ENCODE measurements around the gene FAIM2. TPM values are rescaled to one million over a fixed set of nuclear protein-coding genes. Genes with fewer than 3 reads are reported as not detected.

Gene FAIM2
- total RNA-seq, 4 donors from 2014 or later = 0.38 to 0.65 (median 0.56) TPM; not detected in 1

- H3K9me3 ChIP-seq = no peaks in the 10 kb centered on the region
- TF ChIP-seq EP300 (IDR thresholded peaks at IDR 0.05) = no peak
- no peak for TF ChIP-seq POLR2AphosphoS5 (IDR thresholded peaks at IDR 0.05)
- no peak for TF ChIP-seq POLR2A (IDR thresholded peaks at IDR 0.05)
- TF ChIP-seq CTCF (IDR thresholded peaks at IDR 0.05) = no peak
- no peak overlapping the region for H3K27ac ChIP-seq
- no peak overlapping the region for H3K4me3 ChIP-seq
- H3K36me3 ChIP-seq = no peaks in the 10 kb centered on the region
- peaks cover 49% of the 10 kb centered on the region for H3K4me1 ChIP-seq
- no peak for DNase-seq (ENCODE audit: low spot score in 2 of 2)
- 65% methylated on average over 10 of the region's 10 CpGs for WGBS
- no peaks in the 10 kb centered on the region for H3K27me3 ChIP-seq
Measured at GRCh38 chr12:49821373-49822287, 82.1 kb downstream of the FAIM2 start.

- Histone ChIP-seq H3K4me3 (no peak overlapping the region), H3K9me3 (no peaks in the 10 kb centered on the region), H3K27me3 (no peaks in the 10 kb centered on the region), H3K27ac (no peak overlapping the region), H3K36me3 (peaks cover 5% of the 10 kb centered on the region), H3K4me1 (peaks cover 30% of the 10 kb centered on the region)
- TF ChIP-seq EP300 (IDR thresholded peaks at IDR 0.05) = no peak
- no peak for DNase-seq (ENCODE audit: low spot score in 2 of 2)
- WGBS = 55% methylated on average over 2 of the region's 2 CpGs
Measured at GRCh38 chr12:49819786-49820185, 83.9 kb downstream of the FAIM2 start.

- DNase-seq (ENCODE audit: low spot score in 2 of 2) = no peak
- 69% methylated on average over 7 of the region's 7 CpGs for WGBS
- Histone ChIP-seq H3K27ac (no peak overlapping the region), H3K36me3 (peaks cover 5% of the 10 kb centered on the region), H3K27me3 (no peaks in the 10 kb centered on the region), H3K9me3 (no peaks in the 10 kb centered on the region), H3K4me1 (peaks cover 16% of the 10 kb centered on the region), H3K4me3 (no peak overlapping the region)
- no peak for TF ChIP-seq POLR2A (IDR thresholded peaks at IDR 0.05)
- TF ChIP-seq CTCF (IDR thresholded peaks at IDR 0.05) = no peak
Measured at GRCh38 chr12:49818241-49818895, 85.3 kb downstream of the FAIM2 start.

Other genes starting within 250 kb of the FAIM2 start
- 1 to 10 TPM; 3.2 to 8.4 (median 6.7) TPM for gene FMNL3, start 196.5 kb downstream of the FAIM2 start, total RNA-seq
- 100 to 1,000 TPM; 292 to 468 (median 377) TPM for gene TMBIM6, start 162.3 kb downstream of the FAIM2 start, total RNA-seq
- gene NCKAP5L, start 75.5 kb downstream of the FAIM2 start, total RNA-seq = 10 to 100 TPM in 1 of 4 donors, 1 to 10 TPM in 3; 8.2 to 12.2 (median 8.8) TPM
- gene BCDIN3D, start 60.8 kb downstream of the FAIM2 start, total RNA-seq = 1 to 10 TPM; 3.7 to 5.9 (median 4.5) TPM
- under 1 TPM in 1 of 4 donors, not detected in 3; 0.15 TPM for gene AQP2, start 46.8 kb upstream of the FAIM2 start, total RNA-seq
- gene AQP5, start 58.0 kb upstream of the FAIM2 start, total RNA-seq = 100 to 1,000 TPM; 128 to 258 (median 196) TPM
- not detected for gene AQP6, start 69.0 kb upstream of the FAIM2 start, total RNA-seq
- gene RACGAP1, start 121.6 kb upstream of the FAIM2 start, total RNA-seq = 10 to 100 TPM; 13.8 to 20.4 (median 16.2) TPM
- gene ASIC1, start 153.7 kb upstream of the FAIM2 start, total RNA-seq = 1 to 10 TPM in 3 of 4 donors, under 1 TPM in 1; 0.59 to 2.2 (median 1.5) TPM
- 10 to 100 TPM; 62.8 to 86.5 (median 69.7) TPM for gene SMARCD1, start 181.4 kb upstream of the FAIM2 start, total RNA-seq
- 10 to 100 TPM; 49.5 to 74.5 (median 61.8) TPM for gene GPD1, start 200.1 kb upstream of the FAIM2 start, total RNA-seq
- gene COX14, start 208.3 kb upstream of the FAIM2 start, total RNA-seq = 10 to 100 TPM; 29.4 to 45.5 (median 34.6) TPM